Measurements from ENCODE around the gene DRC7.
A peak's percentile ranks its signal among the peaks of the same experiment; 100 is the strongest.

Gene DRC7

GRCh38 chr16:57753448-57754353 is 59.1 kb downstream of the DRC7 start:
- no peak for DNase-seq

GRCh38 chr16:57754354-57755060 is 59.9 kb downstream of the DRC7 start:
- no peak for DNase-seq

GRCh38 chr16:57755061-57755684 is 60.6 kb downstream of the DRC7 start:
- DNase-seq: no peak

GRCh38 chr16:57755726-57756423 is 61.3 kb downstream of the DRC7 start:
- DNase-seq: no peak

- DNase-seq: no peak
Measured at GRCh38 chr16:57756424-57757325, 62.1 kb downstream of the DRC7 start.

- DNase-seq: peak; percentile 92
Measured at GRCh38 chr16:57757326-57757786, 62.8 kb downstream of the DRC7 start.

GRCh38 chr16:57757883-57758282 is 63.3 kb downstream of the DRC7 start:
- DNase-seq: no peak

- no peak for DNase-seq
Measured at GRCh38 chr16:57758331-57759117, 63.9 kb downstream of the DRC7 start.

- DNase-seq: no peak
Measured at GRCh38 chr16:57759131-57759530, 64.5 kb downstream of the DRC7 start.

- DNase-seq: no peak
Measured at GRCh38 chr16:57759541-57760356, 65.1 kb downstream of the DRC7 start.

GRCh38 chr16:57760357-57761160 is 66.0 kb downstream of the DRC7 start:
- no peak for DNase-seq

GRCh38 chr16:57761301-57761700 is 66.7 kb downstream of the DRC7 start:
- no peak for DNase-seq

GRCh38 chr16:57761957-57762356 is 67.4 kb downstream of the DRC7 start:
- no peak for DNase-seq

- DNase-seq: no peak
Measured at GRCh38 chr16:57762365-57763040, 67.9 kb downstream of the DRC7 start.

- DNase-seq: no peak
Measured at GRCh38 chr16:57763285-57764005, 68.8 kb downstream of the DRC7 start.

- no peak for DNase-seq
Measured at GRCh38 chr16:57764006-57764340, 69.4 kb downstream of the DRC7 start.

- peak; percentile 67 for DNase-seq
Measured at GRCh38 chr16:57764341-57765159, 69.9 kb downstream of the DRC7 start.
